Activated T-helper 17 cell treated with anti-CD3 and anti-CD28 coated beads, Interleukin-2, amount 50 U/mL, for 72 hours (primary cell): Measurements from ENCODE around the gene TMPRSS5. TPM values are rescaled to one million over a fixed set of nuclear protein-coding genes. Genes with fewer than 3 reads are reported as not detected.
A peak's percentile ranks its signal among the peaks of the same experiment; 100 is the strongest.
"Not testable (repeated sequence)": the region's sequence is repeated elsewhere in the genome, so short reads cannot be mapped to it uniquely, and the experiment has no call there.

Experiments
- ATAC-seq: fragments of 150-1000 bp; cut with Tn5 transposase; replicated peaks from 2 replicates; pipeline ENCODE4 v1.10.0; 2021; ENCODE audit warnings: mild to moderate bottlenecking, moderate library complexity
- H3K27ac Mint-ChIP-seq: one replicate; pipeline ENCODE4 v1.8.0; 2022; ENCODE audit warnings: mixed read lengths
- H3K27me3 Mint-ChIP-seq: one replicate; pipeline ENCODE4 v1.8.0; 2022; ENCODE audit warnings: mixed read lengths
- H3K36me3 Mint-ChIP-seq: one replicate; pipeline ENCODE4 v1.8.0; 2022; ENCODE audit warnings: low read depth, mild to moderate bottlenecking, mixed read lengths
- H3K4me1 Mint-ChIP-seq: one replicate; pipeline ENCODE4 v1.8.0; 2022; ENCODE audit warnings: mixed read lengths
- H3K4me3 Mint-ChIP-seq: one replicate; pipeline ENCODE4 v1.8.0; 2022; ENCODE audit warnings: mild to moderate bottlenecking, mixed read lengths
- H3K9me3 Mint-ChIP-seq: one replicate; pipeline ENCODE4 v1.8.0; 2022; ENCODE audit warnings: mixed read lengths
- total RNA-seq, 2 donors: library from RNA; stranded (reverse); gene quantifications; one replicate each; pipeline ENCODE4 v1.2.3, GENCODE V29; 2022

The TMPRSS5 gene
- under 1 TPM; 0.52 to 0.95 TPM for total RNA-seq

DNA sequence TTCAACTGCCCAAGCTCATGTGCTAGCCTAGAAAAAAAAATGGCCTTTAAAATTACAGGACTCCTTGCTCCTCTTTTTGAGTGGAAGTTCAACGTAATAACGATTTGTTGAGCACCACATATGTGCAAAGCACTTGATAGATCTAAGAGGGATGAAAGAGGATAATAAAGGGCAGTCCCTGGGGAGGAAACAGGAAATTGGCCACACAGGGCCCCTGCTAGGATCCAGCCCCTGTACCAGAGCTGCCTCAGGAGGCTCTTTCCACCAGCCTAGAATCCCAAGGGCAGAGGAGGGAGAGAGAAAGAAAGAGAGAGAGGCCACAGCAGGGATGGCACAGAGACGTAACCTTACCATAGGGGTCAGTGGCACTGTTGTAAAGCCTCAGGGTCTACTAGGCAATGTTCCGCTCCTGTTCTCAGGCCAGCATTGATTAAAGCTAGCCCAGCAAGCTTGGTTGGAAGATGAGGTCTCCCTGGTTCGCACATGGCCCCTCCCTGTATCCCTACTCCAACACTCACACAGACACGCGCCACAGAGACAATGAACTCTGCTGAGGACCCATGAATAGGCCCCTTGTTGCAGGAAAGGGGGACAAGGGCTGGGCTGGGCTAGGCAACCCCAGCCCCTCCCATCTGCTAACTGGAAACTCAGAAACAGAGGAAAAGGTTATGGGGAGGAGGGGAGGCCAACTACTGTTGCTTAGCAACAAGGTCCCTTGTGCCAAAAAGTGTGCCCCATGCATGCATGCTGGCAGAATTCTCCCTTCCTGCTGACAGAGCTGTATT, at the start of gene TMPRSS5:
TMPRSS5 (minus strand) TSS at position 438 of the 785 bp plus-strand sequence; CDS start at position 354, 84 bp downstream.
- Mint-ChIP-seq H3K27ac (no peak within 1 kb of the TSS), H3K9me3 (peaks cover 22% of the 10 kb centered on the region), H3K36me3 (no peaks in the 10 kb centered on the region), H3K27me3 (no peaks in the 10 kb centered on the region), H3K4me3 (no peak within 1 kb of the TSS), H3K4me1 (no peaks in the 10 kb centered on the region)
- no peak for ATAC-seq

DNA sequence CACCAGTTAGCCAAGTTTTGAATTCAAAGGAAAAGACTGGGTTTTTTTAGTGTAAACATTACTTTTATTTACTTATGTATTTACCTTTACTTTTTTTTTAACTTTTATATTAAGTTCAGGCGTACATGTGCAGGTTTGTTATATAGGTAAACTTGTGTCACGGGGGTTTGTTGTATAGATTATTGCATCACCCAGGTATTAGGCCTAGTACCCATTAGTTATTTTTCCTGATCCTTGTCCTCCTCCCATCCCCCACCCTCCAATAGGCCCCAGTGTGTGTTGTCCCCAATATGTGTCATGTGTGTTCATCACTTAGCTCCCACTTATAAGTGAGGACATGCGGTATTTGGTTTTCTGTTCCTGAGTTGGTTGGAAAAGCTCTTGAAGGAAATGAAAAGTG, 46.8 kb upstream of the TMPRSS5 start:
- H3K36me3 Mint-ChIP-seq: peaks cover 62% of the 10 kb centered on the region
- H3K27me3 Mint-ChIP-seq: no peaks in the 10 kb centered on the region
- H3K4me1 Mint-ChIP-seq: peaks cover 4% of the 10 kb centered on the region
- H3K4me3 Mint-ChIP-seq: no peak overlapping the region
- ATAC-seq: no peak
- H3K27ac Mint-ChIP-seq: no peak overlapping the region
- H3K9me3 Mint-ChIP-seq: no peaks in the 10 kb centered on the region

DNA sequence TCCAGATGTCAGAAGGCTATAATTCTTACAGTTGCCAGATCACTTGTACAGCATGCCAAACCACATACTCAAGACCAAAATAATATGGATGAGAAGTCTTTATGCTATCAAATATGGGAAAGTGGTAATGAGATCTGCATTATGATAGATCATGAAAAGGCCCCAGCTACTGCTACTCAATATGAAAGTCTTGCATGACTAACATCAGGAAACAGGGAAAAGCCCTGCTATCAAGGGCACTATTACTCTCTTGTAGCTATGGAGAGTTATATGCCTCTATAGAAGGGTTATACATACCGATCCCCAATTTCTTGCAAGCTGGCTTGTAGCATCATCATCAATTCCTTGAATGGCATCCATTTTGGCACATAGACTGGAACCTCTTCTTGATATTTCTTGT, 30.2 kb upstream of the TMPRSS5 start:
- no peaks in the 10 kb centered on the region for H3K27me3 Mint-ChIP-seq
- H3K4me1 Mint-ChIP-seq: no peaks in the 10 kb centered on the region
- ATAC-seq: peak; percentile 97
- no peak overlapping the region for H3K27ac Mint-ChIP-seq
- H3K9me3 Mint-ChIP-seq: no peaks in the 10 kb centered on the region
- peaks cover 95% of the 10 kb centered on the region for H3K36me3 Mint-ChIP-seq
- no peak overlapping the region for H3K4me3 Mint-ChIP-seq

DNA sequence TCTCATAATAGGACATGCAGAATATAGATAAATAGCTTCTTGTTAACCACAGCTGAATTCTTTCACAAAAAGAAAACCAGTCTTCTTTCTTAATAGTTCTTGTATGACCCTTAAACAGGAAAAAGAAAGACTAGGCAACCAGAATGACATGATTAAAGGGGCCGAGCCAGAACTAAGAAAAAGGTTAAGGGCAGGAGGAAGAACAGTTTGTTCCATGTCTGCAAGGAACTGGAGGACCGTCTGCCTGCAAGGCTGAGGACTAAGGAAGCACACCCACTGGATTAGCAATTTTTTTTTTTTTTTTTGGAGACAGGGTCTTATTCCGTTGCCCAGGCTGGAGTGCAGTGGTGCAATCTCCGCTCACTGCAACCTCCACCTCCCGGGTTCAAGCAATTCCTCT, 26.0 kb upstream of the TMPRSS5 start:
- ATAC-seq: no peak
- peaks cover 54% of the 10 kb centered on the region for H3K36me3 Mint-ChIP-seq
- no peak overlapping the region for H3K27ac Mint-ChIP-seq
- H3K4me3 Mint-ChIP-seq: no peak overlapping the region
- H3K27me3 Mint-ChIP-seq: no peaks in the 10 kb centered on the region
- no peaks in the 10 kb centered on the region for H3K4me1 Mint-ChIP-seq
- H3K9me3 Mint-ChIP-seq: no peaks in the 10 kb centered on the region

DNA sequence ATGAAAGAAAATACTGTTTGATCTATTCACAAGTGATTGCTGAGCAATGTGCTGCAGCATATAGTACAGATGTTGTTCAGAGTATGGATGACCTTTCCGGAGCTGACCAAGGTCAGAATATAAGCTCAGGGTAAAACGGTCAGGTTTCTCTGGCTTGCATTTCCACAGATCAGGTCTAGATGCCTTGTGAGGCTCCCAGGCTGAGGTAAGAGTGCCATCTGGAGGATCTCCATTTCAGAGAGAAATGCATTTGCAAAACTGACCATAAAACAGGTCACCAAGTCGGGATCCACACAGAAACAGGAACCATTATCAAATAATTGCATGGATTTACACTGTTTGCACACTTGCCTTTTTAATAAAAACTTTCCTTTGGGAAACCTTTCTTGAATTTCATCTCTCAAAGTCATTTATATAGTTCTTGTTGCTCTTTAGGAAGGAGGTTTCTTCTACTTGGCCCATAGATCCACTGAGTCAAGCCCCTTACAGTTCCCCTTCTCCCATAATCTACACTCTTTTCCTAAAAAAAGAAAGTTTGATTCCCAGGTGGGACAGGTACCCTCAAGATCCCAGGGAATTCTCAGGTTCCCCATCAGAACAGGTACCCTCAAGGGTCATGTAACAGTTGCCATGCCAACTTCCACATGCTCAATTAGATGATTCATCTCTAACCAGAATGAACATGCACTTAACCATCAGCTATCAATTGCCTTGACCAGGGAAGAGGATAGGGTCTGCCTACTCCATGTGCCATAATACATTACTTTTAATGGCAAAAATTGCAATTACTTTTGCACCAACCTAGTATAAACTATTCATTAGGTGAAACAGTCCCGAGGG, 25.0 kb upstream of the TMPRSS5 start:
- ATAC-seq: no peak
- Mint-ChIP-seq H3K27me3 (no peaks in the 10 kb centered on the region), H3K36me3 (peaks cover 44% of the 10 kb centered on the region), H3K27ac (no peak overlapping the region), H3K4me1 (no peaks in the 10 kb centered on the region), H3K4me3 (no peak overlapping the region), H3K9me3 (no peaks in the 10 kb centered on the region)

DNA sequence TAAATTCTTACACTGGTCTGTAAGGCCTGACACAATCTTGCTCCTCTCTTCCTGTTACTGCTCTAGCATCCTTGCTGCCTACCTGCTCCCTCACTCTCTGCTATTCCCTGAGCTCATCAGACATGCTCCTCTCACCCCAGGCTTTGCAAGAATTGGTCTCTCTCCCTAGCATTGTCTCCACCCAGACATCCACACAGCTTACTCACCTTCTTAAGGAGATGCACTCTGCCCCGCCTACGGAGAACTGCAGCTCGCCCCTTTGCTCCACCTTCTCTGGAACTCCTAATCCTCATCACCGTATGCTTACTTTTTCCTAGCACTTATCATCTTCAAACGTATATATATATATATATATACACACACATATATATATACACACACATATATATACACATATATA, 23.3 kb upstream of the TMPRSS5 start:
- Mint-ChIP-seq H3K9me3 (no peaks in the 10 kb centered on the region), H3K27me3 (no peaks in the 10 kb centered on the region), H3K36me3 (peaks cover 28% of the 10 kb centered on the region), H3K4me1 (no peaks in the 10 kb centered on the region), H3K27ac (peak overlapping the region; percentile 73), H3K4me3 (no peak overlapping the region)
- ATAC-seq: no peak

DNA sequence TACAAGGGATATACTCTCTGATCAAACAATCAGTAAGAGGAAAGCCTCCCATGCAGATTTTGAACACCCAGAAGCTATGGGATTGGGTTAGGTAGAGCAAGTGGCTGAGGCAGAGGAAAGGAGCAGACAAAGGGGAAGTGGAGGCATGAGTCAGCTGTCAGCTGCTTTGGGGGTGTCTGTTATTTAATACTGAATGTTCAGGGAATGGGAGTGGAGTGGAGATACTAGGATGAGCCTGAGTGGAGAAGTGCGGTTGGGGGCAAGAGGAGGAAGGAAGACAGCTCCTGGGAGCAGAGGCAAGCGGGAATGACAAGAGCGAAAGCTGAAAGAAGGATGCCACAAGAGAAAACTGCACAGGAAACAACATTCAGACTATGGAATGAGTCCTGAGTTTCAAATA, 22.7 kb upstream of the TMPRSS5 start:
- no peaks in the 10 kb centered on the region for H3K27me3 Mint-ChIP-seq
- no peak for ATAC-seq
- H3K4me1 Mint-ChIP-seq: no peaks in the 10 kb centered on the region
- H3K9me3 Mint-ChIP-seq: no peaks in the 10 kb centered on the region
- no peak overlapping the region for H3K4me3 Mint-ChIP-seq
- H3K27ac Mint-ChIP-seq: peak overlapping the region; percentile 73
- peaks cover 21% of the 10 kb centered on the region for H3K36me3 Mint-ChIP-seq

DNA sequence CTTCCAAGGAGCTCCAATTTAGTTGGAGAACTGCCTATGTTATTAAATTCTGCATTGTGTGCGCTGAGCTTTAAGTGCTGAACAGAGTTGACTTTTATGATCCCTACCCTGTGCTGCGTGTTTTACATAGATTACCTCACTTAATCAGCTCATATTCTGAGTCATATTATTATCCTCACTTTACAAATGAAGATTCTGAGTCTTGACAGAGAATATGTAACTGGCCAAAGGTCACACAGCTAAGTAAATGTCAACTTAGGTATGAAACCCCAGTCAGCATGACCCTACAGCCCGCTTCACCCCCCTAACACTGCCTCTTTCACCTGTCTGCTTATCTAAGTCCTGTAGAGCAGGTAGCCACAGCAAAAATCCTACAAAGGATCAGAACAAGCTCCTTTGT, 19.8 kb upstream of the TMPRSS5 start:
- no peak for ATAC-seq
- Mint-ChIP-seq H3K9me3 (no peaks in the 10 kb centered on the region), H3K27me3 (no peaks in the 10 kb centered on the region), H3K27ac (no peak overlapping the region), H3K4me1 (no peaks in the 10 kb centered on the region), H3K4me3 (no peak overlapping the region), H3K36me3 (no peaks in the 10 kb centered on the region)

DNA sequence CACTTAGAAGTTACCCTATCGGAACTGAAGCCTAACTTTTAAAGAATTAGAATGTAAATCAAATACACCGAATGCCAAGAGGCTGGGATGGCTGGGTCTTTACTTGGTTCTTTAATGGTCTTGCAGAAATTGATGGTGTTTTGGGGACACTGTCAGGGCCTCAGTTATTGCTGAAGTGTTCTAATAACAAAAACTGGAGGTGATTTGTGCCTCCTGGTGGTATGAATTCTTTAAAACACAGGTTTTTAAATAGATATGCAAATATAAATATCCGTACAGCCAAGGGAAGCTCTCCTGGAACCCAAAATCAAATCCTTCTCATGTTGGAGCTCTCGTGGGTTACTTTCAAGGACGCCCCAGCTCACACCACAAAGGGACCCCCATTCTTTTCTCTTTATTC, 19.3 kb upstream of the TMPRSS5 start:
- Mint-ChIP-seq H3K4me1 (no peaks in the 10 kb centered on the region), H3K27me3 (no peaks in the 10 kb centered on the region), H3K4me3 (no peak overlapping the region), H3K36me3 (no peaks in the 10 kb centered on the region), H3K9me3 (no peaks in the 10 kb centered on the region), H3K27ac (no peak overlapping the region)
- ATAC-seq: no peak

DNA sequence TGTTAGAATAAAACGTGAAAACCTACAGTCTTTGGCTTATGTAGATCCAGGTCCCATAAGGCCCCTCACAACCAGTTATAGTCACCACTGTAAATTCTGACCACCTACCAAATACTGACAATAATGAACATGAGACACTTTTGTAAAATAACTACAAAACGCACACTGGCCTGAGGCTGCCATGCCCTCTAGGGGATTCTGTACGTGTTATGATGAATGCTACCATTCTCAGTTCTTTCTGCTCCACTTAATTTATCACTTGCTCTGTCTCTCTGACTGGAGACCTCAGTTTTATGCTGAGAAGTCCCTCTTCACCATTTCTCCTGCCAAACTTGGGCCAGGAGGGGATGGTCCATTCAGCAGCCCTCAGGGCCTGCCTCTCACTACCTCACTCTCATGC, 18.7 kb upstream of the TMPRSS5 start:
- H3K27me3 Mint-ChIP-seq: no peaks in the 10 kb centered on the region
- H3K4me1 Mint-ChIP-seq: no peaks in the 10 kb centered on the region
- no peaks in the 10 kb centered on the region for H3K36me3 Mint-ChIP-seq
- no peak overlapping the region for H3K27ac Mint-ChIP-seq
- ATAC-seq: no peak
- H3K9me3 Mint-ChIP-seq: no peaks in the 10 kb centered on the region
- H3K4me3 Mint-ChIP-seq: no peak overlapping the region

DNA sequence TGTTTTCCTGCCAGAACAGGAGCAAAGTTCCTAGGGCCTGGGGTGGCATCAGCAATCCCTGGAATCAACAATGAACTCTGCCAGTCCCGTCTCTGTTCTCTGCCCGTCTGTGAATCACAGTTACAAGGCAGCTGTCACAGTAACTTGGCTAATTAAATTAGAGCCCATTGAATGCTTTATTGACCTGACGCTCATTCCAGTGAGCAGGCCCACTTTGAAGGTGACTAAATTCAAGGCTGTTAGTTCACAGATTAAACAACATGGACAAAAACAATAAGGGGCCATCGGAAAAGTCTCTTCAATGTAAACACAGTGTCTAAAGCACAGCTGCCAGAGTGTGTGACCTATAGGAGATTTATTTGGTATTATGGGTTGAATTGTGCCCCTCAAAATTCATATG, 17.7 kb upstream of the TMPRSS5 start:
- Mint-ChIP-seq H3K36me3 (no peaks in the 10 kb centered on the region), H3K4me1 (no peaks in the 10 kb centered on the region), H3K9me3 (no peaks in the 10 kb centered on the region), H3K27me3 (no peaks in the 10 kb centered on the region), H3K27ac (no peak overlapping the region), H3K4me3 (no peak overlapping the region)
- ATAC-seq: no peak

DNA sequence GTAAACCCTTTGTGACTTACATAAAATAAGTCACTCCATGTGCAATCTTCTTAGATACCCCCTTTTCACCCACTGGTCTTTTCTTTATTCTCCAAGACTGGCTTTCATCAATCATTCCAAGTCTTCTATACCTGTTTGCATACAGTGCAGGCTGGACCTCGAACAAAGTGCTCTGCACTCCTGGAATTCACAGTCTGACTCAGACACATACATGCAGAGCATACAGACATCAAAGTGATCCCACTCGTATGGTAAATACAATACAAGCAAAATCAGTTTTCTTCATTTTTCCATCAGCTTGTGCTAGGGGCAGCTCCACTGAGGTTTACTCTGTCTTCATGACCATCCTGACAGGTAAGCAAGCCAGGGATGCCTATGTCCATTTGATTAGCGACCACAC, 16.8 kb upstream of the TMPRSS5 start:
- Mint-ChIP-seq H3K27me3 (no peaks in the 10 kb centered on the region), H3K4me1 (no peaks in the 10 kb centered on the region), H3K36me3 (no peaks in the 10 kb centered on the region), H3K4me3 (no peak overlapping the region), H3K9me3 (no peaks in the 10 kb centered on the region), H3K27ac (no peak overlapping the region)
- ATAC-seq: no peak

DNA sequence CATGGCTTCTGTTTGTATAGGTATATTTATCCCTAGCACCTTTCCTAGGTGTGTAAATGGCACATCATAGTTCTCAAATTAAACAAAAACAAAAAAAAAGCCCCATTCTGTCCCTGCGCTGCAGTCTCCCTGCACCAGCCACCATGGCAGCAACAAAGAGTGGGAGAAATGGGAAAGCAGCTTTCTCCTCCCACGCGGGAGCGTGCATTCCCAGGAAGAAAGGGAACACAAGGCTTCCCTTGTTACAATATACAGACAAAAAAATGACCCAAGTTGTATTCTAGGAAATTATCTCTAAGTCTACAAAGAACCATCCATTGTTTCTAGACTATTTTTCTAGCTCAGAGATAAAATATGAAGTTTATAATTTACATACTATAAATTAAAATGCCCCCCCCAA, 16.1 kb upstream of the TMPRSS5 start:
- ATAC-seq: no peak
- Mint-ChIP-seq H3K27ac (no peak overlapping the region), H3K4me1 (no peaks in the 10 kb centered on the region), H3K4me3 (no peak overlapping the region), H3K9me3 (no peaks in the 10 kb centered on the region), H3K36me3 (no peaks in the 10 kb centered on the region), H3K27me3 (no peaks in the 10 kb centered on the region)

DNA sequence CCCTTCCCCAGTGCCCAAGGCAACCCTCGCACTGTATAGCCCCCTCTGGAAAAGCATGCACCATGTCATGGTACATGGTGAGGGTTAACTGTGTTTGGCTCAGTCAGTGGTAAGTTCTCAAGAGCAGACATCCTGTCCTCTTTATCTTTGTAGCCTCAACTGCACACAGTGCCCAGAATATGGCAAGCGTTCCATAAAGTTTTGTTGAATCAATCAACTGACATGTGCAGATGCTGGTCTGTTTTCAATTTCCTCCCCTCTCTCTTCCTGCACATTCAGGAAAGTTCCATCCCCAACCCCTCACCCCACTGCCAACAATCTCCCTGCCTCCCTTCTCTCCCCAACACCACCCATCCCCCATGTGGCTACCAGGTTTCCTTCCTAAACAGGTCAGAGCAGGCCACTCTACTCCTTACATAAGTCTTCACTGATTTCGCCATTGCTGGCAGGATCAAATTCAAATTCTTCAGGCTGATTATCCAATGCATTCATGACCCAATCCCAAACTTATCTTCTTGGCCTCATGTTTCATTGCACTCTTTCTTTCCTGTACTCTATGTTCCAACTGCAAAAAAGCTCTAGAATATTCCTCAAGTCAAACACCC, 15.5 kb upstream of the TMPRSS5 start:
- Mint-ChIP-seq H3K4me3 (no peak overlapping the region), H3K4me1 (no peaks in the 10 kb centered on the region), H3K36me3 (no peaks in the 10 kb centered on the region), H3K27ac (no peak overlapping the region), H3K27me3 (no peaks in the 10 kb centered on the region), H3K9me3 (no peaks in the 10 kb centered on the region)
- ATAC-seq: no peak

DNA sequence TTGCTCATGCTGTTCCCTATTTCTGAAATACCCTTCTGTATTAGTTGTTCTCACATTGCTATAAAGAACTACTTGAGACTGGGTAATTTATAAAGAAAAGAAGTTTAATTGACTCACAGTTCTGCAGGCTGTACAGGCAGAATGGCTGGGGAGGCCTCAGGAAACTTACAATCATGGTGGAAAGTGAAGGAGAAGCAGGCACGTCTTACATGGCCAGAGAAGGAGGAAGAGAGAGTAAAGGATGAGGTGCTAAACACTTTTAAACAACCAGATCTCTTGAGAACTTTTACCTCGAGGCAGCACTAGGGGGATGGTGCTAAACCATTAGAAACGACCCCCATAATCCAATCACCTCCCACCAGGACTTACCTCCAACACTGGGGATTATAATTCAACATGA, 14.4 kb upstream of the TMPRSS5 start:
- not testable (repeated sequence) for H3K27ac Mint-ChIP-seq, H3K27me3 Mint-ChIP-seq, ATAC-seq, H3K36me3 Mint-ChIP-seq, H3K9me3 Mint-ChIP-seq, H3K4me1 Mint-ChIP-seq, H3K4me3 Mint-ChIP-seq
